Measurements from ENCODE around the gene GDF9.

The GDF9 gene

DNA sequence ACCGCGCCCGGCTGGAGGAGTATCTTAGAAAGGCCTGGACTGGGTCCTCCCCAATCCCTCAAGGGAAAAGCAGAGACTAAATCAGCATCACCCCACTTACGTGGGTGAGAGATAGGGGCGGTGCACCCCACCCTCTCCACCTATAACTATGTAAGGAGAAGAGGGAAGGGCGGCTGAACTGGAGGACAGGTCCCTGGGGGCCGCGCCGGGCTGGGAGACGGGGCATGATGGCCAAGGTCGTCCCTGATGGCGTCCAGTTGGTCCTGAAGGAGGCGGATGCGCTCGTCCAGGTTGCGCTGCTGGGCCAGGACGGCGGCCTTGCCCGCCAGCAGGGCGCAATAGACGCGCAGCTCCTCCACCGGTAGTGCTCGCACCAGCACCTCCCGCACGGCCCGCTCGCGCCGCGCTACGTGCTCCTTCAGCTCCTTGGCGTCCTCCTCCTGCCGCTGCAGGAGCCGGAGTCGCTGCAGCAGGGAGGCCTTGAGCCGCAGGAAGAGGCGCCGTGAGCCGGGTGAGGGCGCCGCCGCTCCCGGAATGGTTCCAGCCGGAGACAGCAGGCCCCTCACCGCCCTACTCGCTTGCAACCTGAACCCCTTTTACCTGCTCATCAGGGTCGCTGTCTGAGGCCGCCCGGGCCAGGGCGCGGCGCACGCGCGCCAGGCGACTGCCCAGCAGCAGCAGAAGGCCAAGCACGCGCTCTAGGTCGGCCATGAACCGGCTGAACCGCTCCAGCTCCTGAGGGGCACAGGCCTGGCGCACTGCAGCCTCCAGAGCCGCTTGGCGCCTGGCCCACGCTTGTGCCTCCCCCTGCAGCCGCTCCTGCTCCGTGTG is 43.4 kb downstream of the GDF9 start:
- in situ Hi-C loops (cut with HindIII; ENCODE audit: low sequenced_read_pairs): loop anchor here (5.0 kb wide), 1 partner anchor 44 kb away; the partner anchor contains the start of genes GDF9 and UQCRQ

DNA sequence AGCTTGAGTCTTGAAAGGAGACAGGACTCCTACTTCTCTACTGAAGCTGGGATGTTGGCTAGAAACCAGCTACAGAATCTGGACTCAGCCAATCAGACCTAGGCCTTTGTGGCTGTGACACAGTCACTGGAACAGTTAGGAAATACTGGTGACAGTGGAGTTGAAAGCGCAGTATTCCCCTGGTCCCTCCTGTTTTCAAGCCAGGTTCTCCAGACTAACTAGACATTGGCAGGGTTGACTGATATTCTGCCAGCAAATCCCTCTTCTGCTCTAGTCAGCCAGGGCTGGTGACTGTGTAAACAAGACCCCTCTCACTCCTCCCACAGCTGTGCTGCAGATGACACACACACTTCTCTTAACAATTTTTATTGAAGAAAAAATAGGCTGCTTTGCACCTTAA is 44.5 kb downstream of the GDF9 start:
- in situ Hi-C loops (cut with HindIII; ENCODE audit: low sequenced_read_pairs): loop anchor here (5.0 kb wide), 1 partner anchor 46 kb away; the partner anchor contains the start of genes GDF9 and UQCRQ

DNA sequence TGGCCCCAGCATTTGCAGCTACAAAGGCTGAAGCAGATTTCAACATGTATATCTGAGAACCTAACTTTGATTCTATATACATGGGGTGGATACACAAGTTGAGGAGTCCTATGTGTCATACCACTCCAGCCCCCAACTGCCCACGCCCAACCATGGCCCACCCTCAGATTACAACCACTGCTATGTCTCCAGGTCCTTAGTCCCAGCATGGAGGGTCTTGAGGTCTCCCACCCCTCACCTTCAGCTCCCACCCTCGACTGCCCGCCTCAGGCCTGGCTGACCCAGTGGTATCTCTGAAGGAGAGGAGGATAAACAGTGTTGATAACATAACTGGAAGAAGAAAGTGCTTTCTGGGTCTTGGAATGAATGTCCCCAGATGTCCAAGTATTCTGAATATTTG is 44.9 kb downstream of the GDF9 start:
- in situ Hi-C loops (cut with HindIII; ENCODE audit: low sequenced_read_pairs): loop anchor here (5.0 kb wide), 1 partner anchor 46 kb away; the partner anchor contains the start of genes GDF9 and UQCRQ

DNA sequence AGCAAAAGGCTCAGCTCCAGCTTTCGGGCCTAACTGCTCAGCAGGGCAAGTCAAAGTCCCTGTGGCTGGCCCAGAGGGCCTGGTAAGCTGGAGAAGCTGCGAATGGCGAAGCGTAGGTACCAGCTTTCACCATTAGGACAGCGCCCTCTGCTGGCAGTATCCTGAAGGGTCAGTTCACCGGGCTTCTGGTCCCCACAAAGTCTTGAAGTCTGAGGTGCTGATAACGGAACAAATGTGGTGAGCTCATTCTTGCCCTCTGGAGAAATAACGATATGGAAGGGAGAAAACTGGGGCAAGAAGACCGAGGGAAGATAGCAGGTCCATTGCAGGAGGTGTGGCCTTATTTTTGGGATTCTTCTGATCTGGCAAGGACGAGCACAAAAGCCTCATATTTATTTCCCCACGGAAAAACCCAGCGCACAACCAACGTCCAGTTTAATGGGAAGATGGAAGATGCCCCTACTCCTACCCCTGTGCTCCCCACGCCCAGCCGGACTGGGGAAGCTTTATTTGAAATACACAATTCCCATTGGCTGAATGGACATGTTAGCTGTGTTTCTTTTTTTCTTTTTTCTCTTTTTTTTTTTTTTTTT is 46.0 kb downstream of the GDF9 start:
- in situ Hi-C loops (cut with HindIII; ENCODE audit: low sequenced_read_pairs): loop anchor here (5.0 kb wide), 1 partner anchor 47 kb away; the partner anchor contains the start of genes GDF9 and UQCRQ

DNA sequence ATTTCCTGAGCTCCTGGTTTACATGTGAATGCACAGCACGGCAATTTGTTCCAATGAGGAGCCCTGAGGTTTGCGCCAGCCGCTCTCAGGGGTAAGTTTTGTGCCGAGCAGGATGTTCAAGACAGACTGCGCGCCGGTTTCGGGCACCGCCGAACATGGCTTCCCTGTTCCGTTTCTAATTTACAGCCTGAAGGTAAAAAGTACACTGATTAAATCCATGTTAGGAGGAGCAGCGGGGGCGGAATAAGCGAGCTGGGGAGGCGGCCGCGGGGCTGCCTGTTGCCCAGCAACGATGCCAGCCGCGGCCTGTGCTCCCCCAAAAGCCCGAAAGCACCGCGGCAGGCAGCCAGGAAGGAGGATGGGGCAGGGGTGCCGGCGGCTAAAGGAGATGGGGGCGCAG is 46.8 kb downstream of the GDF9 start:
- in situ Hi-C loops (cut with HindIII; ENCODE audit: low sequenced_read_pairs): no loop called here

DNA sequence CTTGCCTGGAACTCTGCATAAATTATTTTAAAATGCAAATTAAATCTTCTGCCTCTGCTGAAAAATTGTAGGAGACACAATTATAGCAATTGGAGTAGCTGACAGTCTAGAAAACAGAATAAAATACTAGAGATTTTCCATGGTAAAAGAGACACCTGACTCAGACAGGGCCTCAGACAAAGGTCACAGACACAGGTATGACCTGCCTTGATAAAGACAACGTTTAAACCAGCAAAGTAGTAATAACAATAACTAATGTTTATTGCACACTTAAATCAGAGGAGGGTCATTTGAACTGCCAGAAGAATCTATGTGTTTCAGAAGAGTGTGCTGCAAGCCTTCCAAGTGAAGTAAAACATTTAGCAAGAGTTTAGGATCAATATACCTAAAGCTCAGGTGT is 49.3 kb downstream of the GDF9 start:
- in situ Hi-C loops (cut with HindIII; ENCODE audit: low sequenced_read_pairs): no loop called here

DNA sequence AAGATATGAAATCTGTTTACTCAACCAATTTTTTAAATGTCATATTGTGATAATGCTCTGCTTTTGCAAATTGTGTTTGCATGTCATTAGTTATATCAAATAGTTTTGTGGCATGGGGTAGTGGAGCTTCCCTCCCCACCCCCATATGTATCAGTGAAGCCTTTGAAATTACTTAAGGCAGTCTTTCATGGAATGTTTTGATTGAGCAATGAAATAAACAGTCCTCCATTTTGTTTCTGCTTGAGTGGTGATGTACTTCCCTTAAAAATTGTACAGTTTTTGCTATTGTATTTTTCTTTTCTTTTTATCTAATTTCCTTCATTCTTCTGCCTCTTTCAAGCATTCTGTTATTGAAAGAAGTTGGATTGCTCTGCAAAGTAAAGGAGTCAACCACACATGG is 49.7 kb downstream of the GDF9 start:
- in situ Hi-C loops (cut with HindIII; ENCODE audit: low sequenced_read_pairs): no loop called here

DNA sequence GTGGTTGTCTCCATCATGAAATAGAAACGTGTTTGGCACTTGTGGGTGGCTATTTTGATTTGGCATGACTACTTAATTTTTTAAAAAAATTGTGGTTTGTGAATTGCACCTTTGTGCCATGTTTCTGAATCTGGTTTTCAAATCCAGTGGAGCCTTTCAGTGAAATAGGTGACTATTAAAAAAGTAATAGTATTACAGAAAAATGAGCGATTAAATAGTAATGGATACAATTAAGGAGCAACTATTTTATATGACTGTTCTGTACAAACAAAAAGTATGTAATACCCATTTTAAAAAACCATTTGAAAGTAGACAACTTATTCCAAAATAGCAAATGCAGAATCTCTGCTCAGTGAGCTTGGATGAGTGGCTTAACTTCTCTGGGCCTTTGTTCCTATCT is 50.2 kb downstream of the GDF9 start:
- in situ Hi-C loops (cut with HindIII; ENCODE audit: low sequenced_read_pairs): no loop called here

DNA sequence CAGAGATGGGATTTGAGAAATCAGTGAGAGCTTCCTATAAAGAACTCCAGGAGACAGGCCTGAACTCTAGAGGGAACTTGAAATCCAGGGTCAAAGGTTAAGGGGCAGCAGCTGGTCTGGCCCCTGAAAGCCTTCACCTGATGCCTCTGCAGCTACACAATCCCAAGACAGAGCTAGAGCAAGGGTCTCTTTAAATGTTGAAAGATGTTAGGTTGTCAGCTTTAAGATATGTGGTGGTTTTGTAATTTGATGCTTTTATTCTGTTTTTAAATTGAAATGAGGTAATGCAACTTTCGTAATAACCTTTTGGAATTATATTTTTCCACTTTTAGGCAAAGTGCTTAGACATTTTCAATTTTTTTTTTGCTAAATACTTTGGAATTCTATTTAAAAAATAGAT is 50.8 kb downstream of the GDF9 start:
- in situ Hi-C loops (cut with HindIII; ENCODE audit: low sequenced_read_pairs): no loop called here

DNA sequence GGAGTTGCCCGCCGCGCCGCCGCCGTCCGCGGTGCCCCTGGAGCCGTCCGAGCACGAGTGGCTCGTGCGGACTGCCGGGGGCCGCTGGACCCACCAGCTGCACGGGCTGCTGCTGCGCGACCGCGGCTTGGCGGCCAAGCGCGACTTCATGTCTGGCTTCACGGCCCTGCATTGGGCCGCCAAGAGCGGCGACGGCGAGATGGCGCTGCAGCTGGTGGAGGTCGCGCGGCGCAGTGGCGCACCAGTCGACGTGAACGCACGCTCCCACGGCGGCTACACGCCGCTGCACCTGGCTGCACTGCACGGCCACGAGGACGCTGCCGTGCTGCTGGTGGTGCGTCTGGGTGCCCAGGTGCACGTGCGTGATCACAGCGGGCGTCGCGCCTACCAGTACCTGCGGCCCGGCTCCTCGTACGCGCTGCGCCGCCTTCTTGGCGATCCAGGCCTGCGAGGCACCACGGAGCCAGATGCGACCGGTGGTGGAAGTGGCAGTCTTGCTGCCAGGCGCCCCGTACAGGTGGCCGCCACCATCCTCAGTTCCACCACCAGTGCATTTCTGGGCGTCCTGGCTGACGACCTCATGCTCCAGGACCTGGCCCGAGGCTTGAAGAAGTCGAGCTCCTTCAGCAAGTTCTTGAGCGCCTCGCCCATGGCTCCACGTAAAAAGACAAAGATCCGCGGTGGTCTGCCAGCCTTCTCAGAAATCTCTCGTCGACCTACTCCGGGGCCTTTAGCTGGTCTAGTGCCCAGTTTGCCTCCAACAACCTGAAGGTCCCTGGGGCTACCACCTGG is 51.6 kb downstream of the GDF9 start:
- in situ Hi-C loops (cut with HindIII; ENCODE audit: low sequenced_read_pairs): no loop called here

DNA sequence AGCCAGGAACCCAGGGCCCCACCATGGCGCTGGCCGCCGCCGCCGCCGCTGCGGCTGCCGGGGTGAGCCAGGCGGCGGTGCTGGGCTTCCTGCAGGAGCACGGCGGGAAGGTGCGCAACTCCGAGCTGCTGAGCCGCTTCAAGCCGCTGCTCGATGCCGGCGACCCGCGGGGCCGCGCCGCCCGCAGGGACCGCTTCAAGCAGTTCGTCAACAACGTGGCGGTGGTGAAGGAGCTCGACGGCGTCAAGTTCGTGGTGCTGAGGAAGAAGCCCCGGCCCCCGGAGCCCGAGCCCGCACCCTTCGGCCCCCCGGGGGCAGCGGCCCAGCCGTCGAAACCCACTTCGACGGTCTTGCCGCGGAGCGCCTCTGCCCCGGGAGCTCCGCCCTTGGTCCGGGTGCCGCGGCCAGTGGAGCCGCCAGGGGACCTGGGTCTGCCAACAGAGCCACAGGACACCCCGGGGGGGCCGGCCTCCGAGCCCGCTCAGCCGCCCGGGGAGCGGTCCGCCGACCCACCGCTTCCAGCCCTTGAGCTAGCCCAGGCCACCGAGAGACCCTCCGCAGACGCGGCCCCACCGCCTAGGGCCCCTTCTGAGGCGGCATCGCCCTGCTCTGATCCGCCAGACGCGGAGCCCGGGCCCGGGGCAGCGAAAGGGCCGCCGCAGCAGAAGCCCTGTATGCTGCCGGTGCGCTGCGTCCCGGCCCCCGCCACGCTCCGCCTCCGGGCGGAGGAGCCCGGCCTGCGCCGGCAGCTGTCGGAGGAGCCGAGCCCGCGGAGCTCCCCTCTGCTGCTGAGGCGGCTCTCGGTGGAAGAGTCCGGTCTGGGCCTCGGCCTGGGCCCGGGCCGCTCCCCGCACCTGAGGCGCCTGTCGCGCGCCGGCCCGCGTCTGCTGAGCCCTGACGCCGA is 52.4 kb downstream of the GDF9 start:
- in situ Hi-C loops (cut with HindIII; ENCODE audit: low sequenced_read_pairs): no loop called here

DNA sequence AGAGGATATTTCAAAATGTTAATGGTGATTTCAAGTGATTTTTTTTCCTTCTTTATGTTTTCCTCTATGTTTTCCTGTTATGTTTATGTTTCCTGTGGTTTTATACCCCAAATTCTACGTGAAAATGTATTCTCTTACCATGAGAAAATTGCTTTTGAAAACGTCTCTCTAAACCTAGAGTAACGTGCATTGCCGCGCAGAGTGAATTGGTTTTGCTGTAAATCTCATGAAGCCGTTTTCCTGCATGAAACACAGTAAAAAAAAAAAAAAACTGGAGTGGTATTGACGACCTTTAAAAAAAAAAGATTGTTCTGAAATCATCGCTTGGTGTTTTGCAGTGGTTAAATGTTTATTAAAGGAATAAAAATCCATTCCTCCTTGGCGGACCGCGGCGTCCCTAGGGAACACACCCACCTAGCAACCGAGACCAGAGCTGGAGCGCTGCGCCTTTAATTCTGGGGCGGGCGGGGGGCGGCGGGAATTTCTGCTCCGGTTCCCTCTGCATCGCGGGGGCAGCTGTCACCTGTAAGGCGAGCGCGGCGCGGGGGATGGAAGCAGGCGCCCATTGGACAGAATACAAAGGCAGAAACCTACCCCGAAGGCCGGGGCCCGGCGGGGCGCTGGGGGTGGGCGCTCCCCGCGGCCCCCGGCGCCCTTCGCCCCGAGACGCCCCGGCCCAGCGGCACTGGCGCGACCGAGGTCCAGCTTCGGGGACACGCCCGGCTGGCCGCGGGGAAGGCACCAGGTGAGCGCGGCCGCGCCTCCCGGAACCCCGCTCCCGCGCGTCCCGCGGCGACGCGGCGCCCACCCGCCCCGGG is 53.3 kb downstream of the GDF9 start, which contains the start of gene SOWAHA:
SOWAHA (plus strand) TSS at position 522 of the 818 bp plus-strand sequence. CDS start 320 bp downstream, outside the sequence.
- in situ Hi-C loops (cut with HindIII; ENCODE audit: low sequenced_read_pairs): no loop called here

DNA sequence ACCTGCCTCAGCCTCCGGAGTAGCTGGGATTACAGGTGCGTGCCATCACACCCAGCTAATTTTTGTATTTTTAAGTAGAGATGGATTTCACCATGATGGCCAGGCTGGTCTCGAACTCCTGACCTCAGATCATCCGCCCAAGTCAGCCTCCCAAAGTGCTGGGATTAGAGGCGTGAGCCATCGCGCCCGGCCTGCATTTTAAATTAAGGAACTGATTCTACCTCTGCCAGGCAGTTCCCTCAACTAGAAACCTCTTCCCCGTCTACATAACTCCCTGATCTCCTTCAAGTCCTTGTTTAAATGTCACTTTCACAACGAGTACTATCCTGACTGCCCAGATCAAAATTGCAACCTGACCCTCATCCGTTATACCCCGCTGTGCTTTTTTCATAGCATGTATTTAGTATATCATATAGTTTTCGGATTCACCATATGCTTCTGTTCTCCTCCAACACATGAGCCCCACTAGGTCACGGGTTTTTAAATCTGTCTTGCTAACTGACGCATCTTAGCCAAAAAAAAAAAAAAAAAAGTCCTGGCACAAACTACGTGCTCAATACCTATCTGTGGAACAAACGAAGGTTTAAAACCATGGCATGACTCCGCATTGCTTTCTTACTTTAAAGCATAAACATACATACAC is 54.0 kb downstream of the GDF9 start:
- in situ Hi-C loops (cut with HindIII; ENCODE audit: low sequenced_read_pairs): no loop called here
